ENCODE data around the gene TEAD2.
A peak's percentile ranks its signal among the peaks of the same experiment; 100 is the strongest.
"Not testable (repeated sequence)": the region's sequence is repeated elsewhere in the genome, so short reads cannot be mapped to it uniquely, and the experiment has no call there.

Gene TEAD2

GRCh38 chr19:49383599-49383998 is 21.4 kb upstream of the TEAD2 start:
- DNase-seq (ENCODE audit: low read depth): no peak

- DNase-seq (ENCODE audit: low read depth): no peak
These were observed 20.4 kb upstream of the TEAD2 start for GRCh38 chr19:49382639-49383038.

GRCh38 chr19:49380391-49380790 is 18.2 kb upstream of the TEAD2 start:
- no peak for DNase-seq (ENCODE audit: low read depth)

- no peak for DNase-seq (ENCODE audit: low read depth)
These were observed 16.3 kb upstream of the TEAD2 start for GRCh38 chr19:49378512-49378911.

- no peak for DNase-seq (ENCODE audit: low read depth)
These were observed 12.6 kb upstream of the TEAD2 start for GRCh38 chr19:49374665-49375434.

GRCh38 chr19:49373174-49373573 is 11.0 kb upstream of the TEAD2 start:
- DNase-seq (ENCODE audit: low read depth): not testable (repeated sequence)

GRCh38 chr19:49371184-49371583 is 9.0 kb upstream of the TEAD2 start:
- DNase-seq (ENCODE audit: low read depth): no peak

GRCh38 chr19:49368711-49369358 is 6.6 kb upstream of the TEAD2 start:
- no peak for DNase-seq (ENCODE audit: low read depth)

- DNase-seq (ENCODE audit: low read depth): no peak
These were observed 3.9 kb upstream of the TEAD2 start for GRCh38 chr19:49366110-49366509.

- DNase-seq (ENCODE audit: low read depth): no peak
These were observed 2.0 kb upstream of the TEAD2 start for GRCh38 chr19:49364083-49364737.

GRCh38 chr19:49363268-49364082 is 1.3 kb upstream of the TEAD2 start, which contains the start of gene DKKL1:
Gene DKKL1 (plus strand): TSS chr19:49363877. CDS start chr19:49363999, 122 bp downstream.
- peak; percentile 38 for DNase-seq (ENCODE audit: low read depth)

- DNase-seq (ENCODE audit: low read depth): no peak
These were observed 682 bp upstream of the TEAD2 start for GRCh38 chr19:49362929-49363267.

- DNase-seq (ENCODE audit: low read depth): no peak
These were observed 673 bp downstream of the TEAD2 start for GRCh38 chr19:49361438-49362047.

GRCh38 chr19:49359851-49360820 is 2.1 kb downstream of the TEAD2 start:
- no peak for DNase-seq (ENCODE audit: low read depth)

- DNase-seq (ENCODE audit: low read depth): no peak
These were observed 5.0 kb downstream of the TEAD2 start for GRCh38 chr19:49357186-49357585.

- DNase-seq (ENCODE audit: low read depth): no peak
These were observed 5.8 kb downstream of the TEAD2 start for GRCh38 chr19:49356382-49356781.

GRCh38 chr19:49355909-49356353 is 6.3 kb downstream of the TEAD2 start:
- DNase-seq (ENCODE audit: low read depth): no peak

- no peak for DNase-seq (ENCODE audit: low read depth)
These were observed 12.6 kb downstream of the TEAD2 start for GRCh38 chr19:49349567-49349966.

- no peak for DNase-seq (ENCODE audit: low read depth)
These were observed 13.7 kb downstream of the TEAD2 start for GRCh38 chr19:49348305-49349189.

GRCh38 chr19:49347835-49348234 is 14.4 kb downstream of the TEAD2 start:
- DNase-seq (ENCODE audit: low read depth): no peak
